ENCODE measurements around the gene NKAIN1. TPM values are rescaled to one million over a fixed set of nuclear protein-coding genes. Genes with fewer than 3 reads are reported as not detected.

The NKAIN1 gene
- total RNA-seq, 4 donors from 2014 or later: not detected

- H3K27me3 ChIP-seq: no peaks in the 10 kb centered on the region
- DNase-seq: no peak
- H3K36me3 ChIP-seq: no peaks in the 10 kb centered on the region
- H3K27ac ChIP-seq: no peak overlapping the region
- H3K4me1 ChIP-seq: peaks cover 0 to 8% (median 0%) of the 10 kb centered on the region in 4 donors
- H3K9me3 ChIP-seq: no peaks in the 10 kb centered on the region
- no peak for TF ChIP-seq POLR2A (IDR thresholded peaks at IDR 0.05)
- no peak for TF ChIP-seq CTCF (IDR thresholded peaks at IDR 0.05)
- no peak overlapping the region for H3K4me3 ChIP-seq
Observed at GRCh38 chr1:31222176-31222575, 17.5 kb downstream of the NKAIN1 start.

- Histone ChIP-seq H3K27ac (no peak overlapping the region), H3K9me3 (no peaks in the 10 kb centered on the region), H3K4me1 (peaks cover 0 to 13% (median 0%) of the 10 kb centered on the region in 4 donors), H3K4me3 (no peak overlapping the region), H3K27me3 (no peaks in the 10 kb centered on the region), H3K36me3 (no peaks in the 10 kb centered on the region)
- DNase-seq: no peak
- TF ChIP-seq CTCF (IDR thresholded peaks at IDR 0.05) (no peak), POLR2A (IDR thresholded peaks at IDR 0.05) (no peak)
Observed at GRCh38 chr1:31221072-31221471, 18.6 kb downstream of the NKAIN1 start.

- TF ChIP-seq CTCF (IDR thresholded peaks at IDR 0.05): no peak
- Histone ChIP-seq H3K27ac (no peak overlapping the region), H3K4me1 (peaks cover 0 to 15% (median 0%) of the 10 kb centered on the region in 4 donors), H3K27me3 (no peaks in the 10 kb centered on the region), H3K9me3 (no peaks in the 10 kb centered on the region), H3K36me3 (no peaks in the 10 kb centered on the region), H3K4me3 (no peak overlapping the region)
- DNase-seq: no peak
Observed at GRCh38 chr1:31219489-31219888, 20.2 kb downstream of the NKAIN1 start.

- H3K27ac ChIP-seq: no peak overlapping the region
- TF ChIP-seq CTCF (IDR thresholded peaks at IDR 0.05) (no peak), POLR2A (IDR thresholded peaks at IDR 0.05) (no peak)
- no peak overlapping the region for H3K4me3 ChIP-seq
- H3K9me3 ChIP-seq: no peaks in the 10 kb centered on the region
- H3K4me1 ChIP-seq: peaks cover 0 to 9% (median 0%) of the 10 kb centered on the region in 4 donors
- H3K36me3 ChIP-seq: no peaks in the 10 kb centered on the region
- DNase-seq: no peak
- no peaks in the 10 kb centered on the region for H3K27me3 ChIP-seq
Observed at GRCh38 chr1:31218705-31219104, 21.0 kb downstream of the NKAIN1 start.

GRCh38 chr1:31216016-31216415 is 23.7 kb downstream of the NKAIN1 start:
- DNase-seq: peak in 2 of 3 donors; percentile 75 to 82
- Histone ChIP-seq H3K4me1 (peaks cover 0 to 8% (median 0%) of the 10 kb centered on the region in 4 donors), H3K9me3 (no peaks in the 10 kb centered on the region), H3K4me3 (no peak overlapping the region), H3K27me3 (no peaks in the 10 kb centered on the region), H3K27ac (no peak overlapping the region), H3K36me3 (no peaks in the 10 kb centered on the region)
- TF ChIP-seq CTCF (IDR thresholded peaks at IDR 0.05) (no peak), POLR2A (IDR thresholded peaks at IDR 0.05) (no peak)

- no peak overlapping the region for H3K4me3 ChIP-seq
- no peak for DNase-seq
- H3K27me3 ChIP-seq: no peaks in the 10 kb centered on the region
- no peak overlapping the region for H3K27ac ChIP-seq
- no peaks in the 10 kb centered on the region for H3K9me3 ChIP-seq
- TF ChIP-seq POLR2A (IDR thresholded peaks at IDR 0.05) (no peak), CTCF (IDR thresholded peaks at IDR 0.05) (no peak)
- no peaks in the 10 kb centered on the region for H3K36me3 ChIP-seq
- peaks cover 0 to 8% (median 0%) of the 10 kb centered on the region in 4 donors for H3K4me1 ChIP-seq
Observed at GRCh38 chr1:31215065-31215570, 24.6 kb downstream of the NKAIN1 start.
